Renal cortex interstitium (tissue), 11 donors: ENCODE data around the gene POPDC3. TPM values are rescaled to one million over a fixed set of nuclear protein-coding genes. Genes with fewer than 3 reads are reported as not detected.

Source experiments
- DNase-seq, 11 donors: peaks; one replicate each; pipeline ENCODE4 v3.0.0-alpha.2; 2013; ENCODE audit warnings: low read depth in 9 of 11, low spot score in 4 of 11; ENCODE audit errors: extremely low read depth in 1 of 11
- polyA plus RNA-seq, 3 donors: library from polyadenylated mRNA; unstranded; fragments of 120-200 nt; gene quantifications; one replicate each; pipeline ENCODE4 v1.2.1, GENCODE V29; 2013; ENCODE audit not compliant: insufficient read length in 3 of 3

POPDC3 gene
- polyA plus RNA-seq, 3 donors, result 0.19 to 0.37 TPM; not detected in 1

DNA sequence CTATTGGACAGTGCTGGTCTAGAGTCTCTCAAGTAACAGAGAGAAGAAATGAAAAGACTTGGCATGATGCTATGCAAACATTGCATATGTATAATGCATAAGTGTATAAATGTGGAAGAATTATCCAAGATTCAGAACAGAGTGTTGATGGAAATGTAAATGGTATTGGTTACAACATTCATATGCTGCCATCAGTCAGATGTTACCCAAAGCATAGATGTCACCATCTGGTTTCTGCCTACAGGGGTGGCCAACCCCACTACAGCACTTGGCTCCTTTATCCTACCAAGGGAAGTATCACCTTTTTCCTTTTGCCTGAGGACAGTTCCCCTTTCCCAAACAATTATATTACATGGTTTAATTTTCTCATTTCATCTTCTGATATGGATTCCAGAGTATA is 11.9 kb downstream of the POPDC3 start:
- DNase-seq, result no peak

GRCh38 chr6:105164418-105164817 is 15.4 kb downstream of the POPDC3 start:
- no peak for DNase-seq

DNA sequence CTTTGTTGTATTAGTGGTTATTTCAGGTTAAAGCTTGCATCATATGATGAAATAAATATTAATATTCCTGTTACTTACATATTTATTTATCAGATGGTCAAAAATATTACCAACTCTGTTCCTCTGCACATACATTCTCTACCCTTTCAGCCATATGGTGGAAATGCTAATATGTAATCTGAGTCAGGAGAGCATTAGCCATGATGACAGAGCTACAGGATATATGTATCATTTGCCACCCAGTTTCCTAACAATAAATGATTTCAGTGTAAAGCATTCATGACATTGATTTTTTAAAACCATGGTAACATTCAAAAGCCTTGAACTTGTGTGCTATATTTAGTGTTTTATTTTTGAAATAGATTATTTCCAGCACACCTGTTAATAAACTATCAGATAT is 16.6 kb downstream of the POPDC3 start:
- no peak for DNase-seq

DNA sequence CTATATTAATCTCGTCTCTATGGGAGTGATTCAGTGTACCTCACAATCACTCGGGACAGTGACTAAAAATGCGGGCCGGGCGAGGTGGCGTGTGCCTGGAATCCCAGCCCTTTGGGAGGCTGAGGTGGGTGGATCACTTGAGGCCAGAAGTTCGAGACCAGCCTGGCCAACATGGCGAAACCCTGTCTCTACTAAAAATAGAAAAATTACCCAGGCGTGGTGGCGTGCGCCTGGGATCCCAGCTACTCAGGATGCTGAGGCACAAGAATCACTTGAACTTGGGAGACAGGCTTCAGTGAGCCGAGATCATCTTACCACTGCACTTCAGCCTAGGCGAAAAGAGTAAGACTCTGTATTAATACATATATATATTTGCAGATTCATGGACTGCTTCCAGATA is 17.4 kb downstream of the POPDC3 start:
- no peak for DNase-seq

- no peak for DNase-seq
Observed at GRCh38 chr6:105161421-105161820, 18.4 kb downstream of the POPDC3 start.

DNA sequence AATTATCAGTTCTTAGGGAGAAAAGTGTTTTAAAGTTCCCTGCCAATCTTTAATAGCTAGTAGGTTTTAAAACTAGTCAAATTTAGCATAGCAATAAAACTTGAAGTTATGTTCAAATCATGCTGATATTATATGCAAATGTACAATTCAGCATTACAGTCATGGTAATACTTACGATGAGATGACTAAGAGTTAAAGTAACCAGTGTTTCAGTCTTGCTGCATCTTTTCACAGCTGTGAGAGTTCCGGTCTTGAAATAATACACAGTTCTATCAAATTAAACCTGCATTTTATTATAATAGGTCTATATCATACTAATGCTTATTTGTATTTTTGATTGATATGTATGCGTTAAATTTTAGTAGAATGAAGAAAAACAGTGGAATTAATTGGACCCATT is 26.1 kb downstream of the POPDC3 start:
- DNase-seq, result no peak

GRCh38 chr6:105152880-105153279 is 26.9 kb downstream of the POPDC3 start:
- no peak for DNase-seq

DNA sequence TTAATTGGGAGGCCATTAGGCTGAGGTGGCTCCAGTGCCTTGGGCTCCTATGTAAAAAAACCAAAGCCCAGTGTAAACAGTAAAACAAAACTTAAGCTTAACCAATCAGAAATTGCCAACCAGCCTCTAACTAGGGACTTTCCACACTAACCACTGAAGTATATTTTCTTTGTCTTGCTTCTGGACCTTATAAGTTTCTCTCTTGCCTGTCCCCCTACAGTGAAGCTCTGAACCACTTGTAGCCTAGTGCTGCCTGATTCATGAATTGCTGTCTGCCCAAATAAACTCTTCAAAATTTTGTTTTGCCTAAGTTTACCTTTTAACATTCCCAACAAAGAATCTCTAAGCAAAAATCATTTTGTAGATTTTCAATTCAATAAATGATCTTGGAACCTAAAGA is 28.2 kb downstream of the POPDC3 start:
- no peak for DNase-seq

DNA sequence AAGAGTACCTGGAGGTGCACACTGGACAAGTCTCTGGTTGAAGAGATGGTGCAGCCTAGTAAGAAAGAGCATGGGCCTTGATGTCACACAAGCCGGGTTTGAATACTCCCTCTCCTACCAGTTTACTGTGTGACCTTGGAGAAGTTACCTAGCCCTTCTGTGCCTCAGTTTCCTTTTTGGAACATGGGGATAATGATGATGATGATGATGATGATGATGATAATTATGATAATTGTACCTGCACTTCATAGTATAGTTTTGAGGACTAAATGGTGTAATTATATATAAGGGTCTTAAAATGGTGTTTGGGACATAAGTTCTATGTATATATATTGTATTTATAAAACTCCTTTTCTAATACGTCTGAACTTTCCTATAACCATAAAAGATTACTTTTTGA is 41.7 kb downstream of the POPDC3 start:
- no peak for DNase-seq

GRCh38 chr6:105137388-105137787 is 42.4 kb downstream of the POPDC3 start:
- DNase-seq, result peak in 2 of 11 donors; percentile 5 to 7

DNA sequence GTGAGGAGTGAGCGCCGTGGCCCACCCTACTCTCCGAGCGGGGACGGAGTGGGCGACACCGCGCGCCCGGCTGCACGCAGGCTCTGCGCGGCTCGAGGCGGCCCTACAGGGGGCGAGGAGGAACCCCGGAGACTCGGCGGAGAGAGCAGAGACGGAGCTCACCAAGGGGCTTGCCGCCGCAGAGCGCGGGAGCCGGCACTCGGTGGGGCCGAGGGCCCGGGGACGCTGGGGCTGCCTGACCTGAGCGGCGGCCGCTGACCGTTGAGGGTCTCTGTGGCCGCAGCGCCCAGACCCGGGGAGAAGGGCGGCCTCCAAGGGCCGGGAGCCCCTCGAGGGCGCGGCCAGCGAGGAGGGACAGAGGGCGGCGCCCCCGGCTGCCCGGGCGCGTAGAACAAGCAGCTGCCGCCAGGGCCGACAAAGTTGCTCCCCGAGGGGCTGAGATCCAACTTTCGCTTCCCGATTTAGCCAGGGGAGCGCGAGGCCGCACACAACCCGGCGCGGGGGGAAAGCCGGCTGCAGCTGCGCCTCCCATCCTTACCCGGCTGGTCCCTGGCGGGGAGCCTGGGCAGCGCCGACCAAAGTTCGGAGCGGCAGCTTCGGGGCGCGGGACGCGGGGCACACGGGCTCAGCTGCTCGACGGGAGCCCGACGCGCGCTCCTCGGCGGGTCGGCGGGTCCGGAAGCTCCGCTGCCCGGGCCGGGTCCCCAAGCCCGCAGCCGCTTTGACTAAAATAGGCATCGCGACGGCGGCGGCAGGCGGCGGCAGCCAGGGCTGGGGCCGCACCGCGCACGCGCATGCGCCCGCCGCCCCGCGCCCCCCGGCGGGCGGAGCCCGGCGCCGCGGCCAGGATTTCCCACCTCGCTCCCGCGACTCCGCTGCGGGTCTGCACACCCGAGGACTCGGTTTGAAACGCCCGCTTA is 43.1 kb downstream of the POPDC3 start:
- DNase-seq, result peak in 5 of 11 donors; percentile 12 to 27 (median 21)

DNA sequence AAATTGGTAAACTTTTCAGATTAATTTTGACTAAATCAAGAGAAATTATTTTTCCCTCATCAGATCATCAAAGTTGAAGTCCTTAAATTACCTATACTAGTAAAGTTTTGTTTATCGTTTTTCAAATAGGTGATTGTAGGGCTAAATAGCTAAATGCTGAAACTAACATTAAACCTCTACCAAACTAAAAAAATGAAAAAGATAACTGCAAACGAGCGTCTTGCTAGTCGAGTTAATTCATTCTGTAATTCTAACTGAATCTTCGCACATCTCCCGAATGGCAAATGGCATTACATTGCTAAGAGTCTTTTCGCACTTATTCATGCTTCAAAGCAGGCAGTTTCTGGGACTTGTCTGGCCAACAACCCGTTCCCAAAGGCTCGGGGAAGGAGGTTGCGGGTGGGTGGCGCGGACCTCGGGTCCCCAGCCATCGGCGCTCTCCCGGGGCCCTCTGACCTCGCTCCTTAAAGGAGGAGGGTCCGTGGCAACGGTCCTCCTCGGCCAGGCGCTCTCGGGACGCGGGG is 43.8 kb downstream of the POPDC3 start:
- peak in 1 of 11 donors; percentile 8 for DNase-seq

DNA sequence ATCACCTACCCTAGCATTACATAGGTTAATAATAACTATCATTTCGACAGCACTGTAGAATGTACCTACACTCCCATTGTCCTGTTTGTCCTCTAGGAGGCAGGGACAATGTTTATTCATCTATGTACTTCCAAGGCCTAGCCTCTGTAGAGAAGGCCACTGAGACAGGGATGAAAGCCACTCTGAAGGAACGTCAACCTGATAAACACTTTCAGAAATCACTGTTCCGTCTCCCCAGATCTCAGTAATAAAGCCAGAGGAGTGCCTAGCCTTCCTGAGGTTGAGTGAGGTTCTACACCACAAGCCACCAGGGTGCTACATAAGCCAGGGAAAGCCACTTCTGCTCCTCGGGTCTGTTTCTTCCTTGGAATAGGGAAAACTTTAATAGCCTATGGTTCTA is 44.8 kb downstream of the POPDC3 start:
- DNase-seq, result no peak

DNA sequence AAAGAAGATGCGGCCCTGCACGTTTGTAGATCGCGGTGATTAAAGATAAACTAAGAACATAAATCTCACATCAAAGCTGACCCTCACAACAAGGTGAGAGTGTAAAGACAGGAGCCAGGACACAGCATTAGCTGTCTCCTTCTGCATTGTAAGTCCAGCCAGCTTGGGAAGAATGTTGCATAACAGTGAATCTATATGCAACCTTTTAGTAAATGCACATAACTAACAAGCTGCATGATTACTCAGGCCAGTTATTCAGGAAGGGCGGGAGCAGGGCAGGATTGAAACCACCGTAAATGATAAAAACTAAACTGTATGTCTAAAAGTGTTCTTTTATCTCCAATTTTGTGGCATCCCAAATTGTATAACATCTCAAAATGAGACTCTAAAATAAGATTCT is 57.1 kb downstream of the POPDC3 start:
- DNase-seq, result no peak

GRCh38 chr6:105121981-105122380 is 57.8 kb downstream of the POPDC3 start:
- DNase-seq, result no peak

DNA sequence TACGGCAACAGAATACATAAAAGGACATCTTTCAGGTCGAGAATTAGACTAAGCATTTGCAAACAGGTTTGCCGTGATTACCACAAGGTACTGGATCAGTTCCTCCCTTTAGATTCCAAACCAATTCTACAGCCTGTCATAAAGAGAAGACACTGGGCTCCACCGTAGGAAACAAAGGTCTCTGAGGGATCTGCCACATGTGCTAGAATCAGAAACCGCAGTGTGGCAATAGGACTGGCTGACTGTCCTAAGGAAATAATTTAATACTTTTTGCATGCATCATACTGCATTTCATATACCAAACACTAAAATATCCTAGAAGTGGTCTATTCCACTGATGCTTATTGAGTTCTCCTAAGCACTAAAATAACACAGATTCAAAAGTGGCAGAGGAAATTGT is 59.2 kb downstream of the POPDC3 start:
- no peak for DNase-seq

GRCh38 chr6:105116150-105116549 is 63.7 kb downstream of the POPDC3 start:
- DNase-seq, result no peak

DNA sequence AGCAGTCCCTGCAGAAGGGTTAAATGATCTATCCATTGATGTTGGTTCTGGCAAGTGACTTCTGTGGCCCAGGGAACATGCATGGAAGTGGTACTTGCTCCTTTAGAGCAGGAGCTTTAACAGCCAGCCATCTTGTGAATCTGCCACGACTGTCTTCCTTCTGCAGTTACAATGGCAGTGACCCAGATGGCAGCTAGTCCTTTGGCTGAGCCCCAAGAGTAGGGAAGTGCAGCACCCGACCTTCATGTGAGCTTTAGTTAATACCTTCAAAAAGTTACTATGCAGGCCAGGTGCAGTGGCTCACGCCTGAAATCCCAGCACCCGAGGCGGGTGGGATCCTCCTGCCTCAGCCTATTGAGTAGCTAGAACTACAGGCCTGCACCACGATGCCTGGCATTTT is 66.4 kb downstream of the POPDC3 start:
- no peak for DNase-seq

DNA sequence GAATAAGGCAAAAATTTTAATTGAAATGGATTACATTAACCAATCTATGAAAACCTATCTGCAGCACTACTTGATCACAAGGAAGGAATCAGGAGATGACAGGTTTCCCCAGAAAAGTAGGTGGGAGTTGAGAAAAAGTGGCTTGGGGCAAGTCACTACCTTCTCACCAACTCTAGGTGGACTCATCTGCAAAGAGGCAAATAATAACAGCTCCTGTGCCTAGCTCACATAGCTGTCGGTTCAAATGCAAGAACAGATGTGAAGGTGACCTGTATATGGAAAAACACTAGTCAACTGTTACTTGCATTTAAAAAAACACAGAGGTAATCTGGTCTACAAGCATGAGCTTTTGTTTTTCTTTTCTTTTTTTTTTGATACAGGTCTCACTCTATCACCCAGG is 67.2 kb downstream of the POPDC3 start:
- DNase-seq, result no peak

GRCh38 chr6:105111871-105112270 is 67.9 kb downstream of the POPDC3 start:
- no peak for DNase-seq

GRCh38 chr6:105111105-105111504 is 68.7 kb downstream of the POPDC3 start:
- no peak for DNase-seq
